Limb (tissue), 2 donors: ENCODE results near the gene CACNA1H.

Experiments used
- DNase-seq, 2 donors: peaks; one replicate each; pipeline ENCODE4 v3.0.0-alpha.2; 2016; ENCODE audit errors: extremely low spot score in 2 of 2

The CACNA1H gene

DNA sequence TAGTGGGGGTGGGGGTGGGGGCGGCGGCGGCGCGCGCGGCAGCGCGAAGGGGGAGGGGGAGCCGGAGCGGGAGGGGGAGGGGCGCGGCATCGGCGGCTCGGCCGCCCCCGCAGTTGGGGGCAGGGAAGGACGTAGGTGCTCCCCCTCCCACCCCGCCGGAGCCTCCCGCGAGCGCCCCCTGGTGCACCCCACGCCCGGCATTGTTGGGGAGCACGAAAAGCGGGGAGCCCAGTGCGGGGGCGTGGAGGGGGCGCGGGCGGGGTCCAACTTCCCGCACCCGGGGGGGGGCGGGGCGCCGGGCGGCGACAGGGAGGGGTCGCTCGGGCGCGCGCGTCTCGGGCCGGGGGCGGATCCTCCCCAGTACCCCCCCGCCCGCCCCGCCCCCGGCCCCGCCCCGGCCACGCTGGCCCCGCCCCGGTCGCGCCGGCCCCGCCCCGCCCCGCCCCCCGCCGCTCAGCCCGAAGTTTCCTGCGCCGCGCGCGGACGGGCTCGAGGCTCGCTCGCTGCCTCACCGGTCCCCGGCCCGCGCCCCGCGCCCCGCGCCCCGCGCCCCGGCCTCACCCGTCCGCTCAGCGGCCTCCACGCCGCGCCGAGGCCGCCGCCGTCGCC, at the start of gene CACNA1H:
Gene CACNA1H (plus strand): TSS at position 456 of the 609 bp plus-strand sequence. CDS start 632 bp downstream, outside the sequence.
- peak in 1 of 2 donors; percentile 87 for DNase-seq

DNA sequence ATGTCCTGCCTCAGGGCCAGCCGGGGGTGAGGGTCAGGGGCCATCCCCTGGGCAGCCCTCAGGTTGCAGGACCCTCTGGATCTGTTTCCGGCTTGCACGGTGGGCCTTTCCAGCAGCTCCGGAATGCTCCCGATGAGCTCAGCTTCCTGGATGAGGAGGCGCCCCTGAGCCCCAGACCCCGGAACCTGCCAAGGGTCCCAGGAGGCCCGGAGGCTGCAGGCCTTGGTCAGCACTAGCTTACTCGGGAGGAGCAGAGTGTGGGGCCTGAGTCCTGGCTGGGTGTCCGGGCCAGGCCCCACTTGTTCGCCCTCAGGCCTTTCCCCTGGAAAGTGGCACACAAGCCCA, 49.3 kb upstream of the CACNA1H start:
- DNase-seq: no peak

DNA sequence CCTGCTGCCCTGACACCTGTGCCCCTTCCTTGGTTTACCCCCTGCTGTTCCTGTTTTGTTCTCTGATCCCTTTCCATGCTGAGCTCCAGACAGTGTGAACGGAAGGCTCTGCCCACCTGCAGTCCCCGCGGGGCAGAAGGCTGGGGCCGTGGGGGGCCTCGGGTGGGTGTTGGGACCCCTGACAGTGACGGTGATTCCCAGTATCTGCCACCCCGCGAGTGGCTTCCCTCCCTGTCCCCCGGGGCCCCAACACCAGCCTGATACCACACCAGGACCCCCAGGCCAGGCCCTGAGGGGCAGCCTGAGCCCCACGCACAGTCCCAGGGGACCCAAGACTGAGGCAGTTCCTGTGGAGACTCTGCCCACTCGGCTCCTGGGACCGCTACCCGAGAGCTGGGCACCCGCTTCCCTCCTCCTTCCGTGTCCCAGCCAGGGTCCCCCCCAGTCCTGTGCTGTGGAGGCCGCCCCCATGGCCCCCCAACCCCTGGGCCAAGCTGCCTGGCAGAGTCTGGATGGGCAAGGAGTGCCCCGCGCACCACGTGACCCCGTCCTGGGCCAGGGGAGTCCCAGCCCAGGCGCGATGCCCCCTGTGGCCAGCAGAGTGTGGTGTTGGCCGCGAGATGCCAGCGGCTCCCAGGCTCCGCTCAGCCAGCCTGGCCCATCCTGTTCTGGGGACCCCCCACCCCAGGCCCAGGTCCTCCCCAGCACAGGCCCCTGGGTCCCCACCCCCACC, 46.9 kb upstream of the CACNA1H start:
- DNase-seq: peak; percentile 51 to 88

DNA sequence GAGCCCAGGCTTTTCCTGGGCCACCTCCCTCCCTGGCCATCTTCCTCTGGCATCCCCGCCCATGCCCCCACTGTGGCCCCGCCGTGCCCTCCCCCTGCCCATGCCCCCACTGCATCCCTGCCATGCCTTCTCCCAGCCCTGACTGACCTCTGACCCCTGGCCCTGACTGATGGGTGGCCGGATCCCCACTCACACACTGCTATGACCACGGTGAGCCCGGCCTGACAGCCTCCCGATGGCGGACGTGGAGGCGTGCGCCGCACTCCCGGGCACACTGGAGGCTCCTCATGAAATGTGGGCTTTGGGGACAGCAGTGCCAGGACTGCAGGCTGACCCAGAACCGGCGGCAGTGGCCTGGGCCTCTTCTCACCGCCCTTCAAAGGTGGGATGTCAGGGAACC, 46.2 kb upstream of the CACNA1H start:
- DNase-seq: no peak

DNA sequence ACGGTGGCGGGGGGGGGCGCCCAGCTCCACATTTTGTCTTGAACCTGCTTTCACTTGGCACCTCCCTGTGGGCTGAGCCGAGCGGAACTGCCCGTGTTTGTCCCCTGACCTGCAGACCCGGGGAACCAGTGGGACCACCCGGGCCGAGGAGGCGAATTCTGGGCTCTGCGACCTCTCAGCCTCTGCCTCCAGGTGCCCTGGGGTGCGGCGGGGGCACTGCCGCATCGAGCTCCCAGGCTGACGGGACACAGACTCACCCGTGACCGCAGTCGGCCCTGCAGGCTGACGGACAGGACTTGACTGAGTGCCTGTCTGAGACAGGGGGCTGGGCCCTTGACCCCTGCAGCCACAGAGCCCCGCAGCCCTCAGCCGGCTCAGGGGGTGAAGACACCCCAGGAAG, 45.8 kb upstream of the CACNA1H start:
- DNase-seq: no peak

DNA sequence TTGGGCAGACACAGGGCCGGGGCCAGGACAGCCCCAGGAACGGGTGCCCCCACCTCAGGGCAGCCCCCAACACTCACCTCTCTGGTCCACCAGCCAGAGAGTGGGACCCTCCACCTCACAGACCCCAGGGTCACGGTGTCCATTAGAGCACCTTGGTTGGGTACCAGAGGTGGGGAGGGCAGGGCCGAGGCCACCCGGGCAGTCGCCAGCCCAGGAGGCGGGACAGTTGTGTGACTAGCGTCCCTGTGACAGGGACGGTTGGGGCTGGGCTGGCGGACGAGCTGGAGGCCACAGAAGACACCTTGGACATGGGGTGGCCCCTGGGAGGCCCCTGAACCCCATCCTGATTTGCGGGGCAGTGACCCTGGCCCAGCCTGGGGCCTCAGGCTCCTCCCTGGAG, 45.2 kb upstream of the CACNA1H start:
- DNase-seq: no peak

DNA sequence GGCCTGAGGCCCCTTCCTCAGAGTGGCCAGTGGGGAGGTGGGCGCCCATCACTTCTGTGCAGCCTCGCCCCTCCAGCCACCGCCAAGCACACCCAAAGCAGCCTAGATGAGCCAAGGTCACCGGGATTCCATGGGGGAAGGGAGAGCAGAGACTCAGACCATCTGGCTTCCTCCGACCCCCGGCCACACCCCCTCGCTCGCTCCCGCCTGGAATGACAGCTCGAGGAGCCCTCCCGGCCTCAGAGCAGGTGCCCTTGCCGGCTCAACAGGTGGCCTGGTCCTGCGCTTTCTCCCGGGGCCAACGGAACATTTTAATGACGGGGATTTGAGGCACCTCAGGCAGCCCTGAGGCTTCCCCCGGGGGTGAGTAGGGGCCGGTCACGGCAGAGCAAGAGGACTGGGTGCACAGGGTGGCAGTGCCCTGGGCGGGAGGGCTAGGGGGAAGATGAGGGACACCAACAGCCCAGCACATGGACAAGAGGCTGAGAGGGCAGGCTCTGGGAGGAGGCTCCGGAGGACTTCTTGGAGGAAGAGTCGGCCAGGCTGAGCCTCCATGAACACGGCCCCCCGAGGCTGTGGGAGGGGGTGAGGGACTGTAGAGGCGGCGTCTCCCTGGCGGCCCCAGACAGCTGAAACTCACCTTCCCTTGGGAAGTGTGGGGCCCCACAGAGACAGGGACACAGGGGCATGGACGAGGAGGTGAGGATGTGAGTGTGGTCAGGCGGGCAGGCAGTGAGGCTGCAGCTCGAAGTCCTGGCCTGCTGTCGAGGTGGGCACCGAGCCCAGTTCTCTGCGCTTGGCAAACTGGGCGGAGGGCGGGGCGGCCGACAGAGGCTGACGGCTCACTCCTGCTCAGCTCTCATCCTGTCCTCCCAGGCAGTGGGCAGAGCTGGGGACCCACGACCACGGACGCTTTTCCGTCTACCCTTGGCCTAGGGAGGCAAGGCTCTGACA, 44.3 kb upstream of the CACNA1H start:
- DNase-seq: no peak

DNA sequence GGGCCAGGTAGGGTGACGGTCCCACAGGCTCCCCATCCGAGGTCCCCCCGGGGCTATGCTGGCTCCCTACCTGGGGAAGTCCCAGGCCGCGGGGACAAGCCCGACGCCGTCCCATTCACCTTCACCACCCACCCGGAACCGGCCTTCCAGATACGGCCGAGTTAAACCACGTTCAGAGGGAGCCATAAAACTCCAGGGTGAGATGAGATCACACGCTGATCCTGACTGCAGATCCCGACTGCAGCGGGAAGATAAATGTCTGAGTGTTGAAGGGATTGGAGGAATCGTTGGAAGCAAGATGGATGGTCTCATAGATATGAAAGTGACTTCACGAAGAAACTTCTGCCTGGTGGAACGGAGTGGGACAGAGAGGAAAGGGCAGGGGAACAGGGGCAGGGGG, 43.3 kb upstream of the CACNA1H start:
- DNase-seq: no peak

DNA sequence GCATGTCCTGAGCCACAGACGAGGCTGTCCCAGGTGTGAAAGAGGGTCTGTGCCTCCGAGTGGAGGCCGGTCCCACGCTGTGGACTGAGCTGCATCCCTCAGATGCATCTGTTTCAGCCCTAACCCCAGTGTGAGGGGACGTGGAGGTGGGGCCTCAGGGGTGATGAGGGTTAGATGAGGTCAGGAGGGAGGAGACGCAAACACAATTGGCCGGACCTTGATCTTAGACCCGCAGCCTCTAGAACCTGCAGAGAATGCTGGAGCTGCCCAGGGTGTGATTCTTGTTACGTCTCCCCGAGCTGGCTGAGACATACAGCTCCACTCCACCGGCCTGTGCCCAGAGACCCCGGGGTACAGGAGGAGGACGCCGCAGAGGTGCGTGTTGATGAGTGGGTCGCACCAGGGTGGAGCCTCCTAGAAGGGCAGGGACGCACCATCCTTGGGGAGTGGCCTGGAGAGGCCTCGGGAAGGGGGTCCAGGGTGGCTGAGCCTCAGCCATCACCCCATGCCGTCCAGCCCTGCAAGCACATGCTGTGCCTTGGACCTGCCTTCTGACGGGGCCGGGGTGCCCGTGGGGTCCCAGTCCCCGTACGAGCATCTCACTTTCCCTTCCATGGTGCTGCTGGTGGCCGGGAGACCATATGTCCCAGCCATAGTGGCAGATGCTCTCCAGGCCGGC, 40.3 kb upstream of the CACNA1H start:
- DNase-seq: no peak

DNA sequence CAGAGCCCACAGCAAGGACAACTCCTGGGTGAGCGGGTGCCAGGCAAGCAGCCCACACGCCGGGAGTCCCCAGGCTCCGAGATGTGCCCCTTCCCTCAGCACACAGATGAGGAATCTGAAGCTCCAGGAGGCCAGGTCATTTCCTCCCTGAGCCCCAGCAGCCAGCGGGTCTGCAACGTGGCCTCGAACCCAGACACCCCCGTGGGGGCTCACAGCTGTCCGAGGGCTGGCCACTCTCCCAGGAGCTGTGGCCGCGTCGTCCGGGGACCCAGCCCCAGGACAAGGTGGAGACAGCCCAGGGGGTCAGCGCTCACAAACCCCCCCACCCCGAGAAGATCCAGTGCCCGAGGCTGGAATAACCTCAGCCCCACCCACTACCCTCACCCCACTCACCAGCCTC, 39.4 kb upstream of the CACNA1H start:
- DNase-seq: no peak

DNA sequence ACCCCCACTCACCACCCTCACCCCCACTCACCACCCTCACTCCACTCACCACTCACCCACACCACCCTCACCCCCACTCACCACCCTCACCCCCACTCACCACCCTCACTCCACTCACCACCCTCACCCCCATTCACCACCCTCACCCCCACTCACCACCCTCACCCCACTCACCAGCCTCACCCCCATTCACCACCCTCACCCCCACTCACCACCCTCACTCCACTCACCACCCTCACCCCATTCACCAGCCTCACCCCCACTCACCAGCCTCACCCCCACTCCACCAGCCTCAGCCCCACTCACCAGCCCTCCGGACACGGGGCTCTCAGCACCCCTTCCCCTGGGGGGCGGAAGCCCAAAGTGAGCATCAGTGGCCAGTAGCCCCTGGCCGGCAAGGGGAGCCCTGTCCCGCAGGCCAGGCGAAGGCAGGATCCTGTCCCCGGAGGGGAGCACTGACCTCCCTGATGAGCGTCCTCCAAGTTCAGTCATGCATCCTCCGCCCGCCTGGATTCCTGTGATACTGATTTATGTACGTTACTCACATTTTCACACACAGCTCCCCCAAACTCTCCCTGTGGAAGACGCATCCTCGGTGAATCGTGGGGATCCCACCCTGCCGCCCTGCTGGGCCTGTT, 38.9 kb upstream of the CACNA1H start:
- no peak for DNase-seq

DNA sequence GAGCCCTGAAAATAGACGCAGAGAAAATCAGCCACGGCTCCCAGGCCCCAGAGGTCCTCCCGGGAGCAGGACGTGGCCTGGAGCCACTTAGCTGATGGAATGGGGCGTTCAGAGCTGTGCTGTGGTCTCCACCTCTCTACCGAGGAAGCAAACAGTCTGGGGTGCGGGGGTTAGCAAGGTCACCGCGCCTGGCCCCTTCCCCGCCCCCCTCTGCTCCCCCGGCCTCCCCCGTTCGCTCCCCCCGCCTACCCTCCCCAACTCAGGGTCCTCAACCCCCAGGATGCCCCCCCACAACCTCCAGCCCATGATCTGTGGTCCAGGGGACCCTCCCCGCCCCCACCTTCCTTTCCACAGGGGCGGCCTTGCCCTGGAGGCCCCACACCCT, 36.2 kb upstream of the CACNA1H start:
- DNase-seq: no peak

DNA sequence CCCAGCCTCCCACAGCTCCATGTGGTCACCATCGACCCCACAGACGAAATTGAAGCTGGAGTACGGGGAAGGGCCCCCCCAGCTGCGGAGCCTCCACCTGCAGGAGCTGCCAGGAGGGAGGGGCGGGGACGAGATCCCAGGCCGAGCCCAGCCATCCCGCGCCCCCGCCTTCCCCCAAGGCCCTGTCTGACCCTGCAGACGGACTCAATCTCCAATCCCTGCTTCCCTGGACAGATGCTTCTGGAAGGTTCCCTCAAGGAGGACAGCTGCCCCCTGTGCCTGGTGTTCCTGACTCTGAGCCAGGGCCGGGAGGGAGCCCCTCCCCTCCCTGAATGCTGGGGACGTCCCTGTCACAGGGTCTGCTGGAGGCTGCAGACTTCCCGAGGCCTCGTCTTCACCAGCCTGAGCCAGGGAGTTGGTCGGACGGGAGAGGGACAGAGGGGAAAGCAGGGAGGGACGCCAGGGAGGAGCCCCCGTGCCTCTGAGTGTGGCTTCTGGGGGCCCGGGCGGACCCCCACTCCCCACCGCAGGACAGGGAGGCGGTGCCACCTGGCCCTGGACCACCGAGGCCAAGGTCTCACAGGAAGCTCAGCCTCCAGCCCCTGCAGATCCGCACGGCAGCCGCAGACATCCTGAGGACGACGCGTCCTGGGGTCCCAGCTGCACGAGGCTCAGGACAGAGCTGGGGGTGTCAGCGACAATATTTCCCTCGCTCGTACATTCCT, 35.6 kb upstream of the CACNA1H start:
- DNase-seq: no peak

DNA sequence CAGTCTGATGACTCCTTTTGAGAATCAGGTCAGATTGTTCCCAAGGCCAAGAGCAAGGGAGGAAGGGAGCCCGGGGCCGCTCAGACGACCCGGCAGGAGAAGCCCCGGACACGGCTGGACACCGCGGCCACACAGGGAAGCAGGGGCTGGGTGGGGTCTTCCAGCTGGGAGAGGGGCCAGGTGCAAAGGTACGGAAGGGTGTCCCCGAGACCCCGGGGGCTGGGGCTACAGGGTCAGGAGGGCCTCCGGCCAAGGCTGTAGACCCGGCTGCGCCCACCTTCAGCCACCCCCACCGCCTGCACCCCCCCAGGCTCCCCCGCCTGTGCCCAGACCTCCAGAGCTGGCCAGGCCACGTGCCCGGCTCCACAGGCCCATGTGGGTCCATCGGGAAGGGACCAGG, 35.0 kb upstream of the CACNA1H start:
- DNase-seq: no peak

DNA sequence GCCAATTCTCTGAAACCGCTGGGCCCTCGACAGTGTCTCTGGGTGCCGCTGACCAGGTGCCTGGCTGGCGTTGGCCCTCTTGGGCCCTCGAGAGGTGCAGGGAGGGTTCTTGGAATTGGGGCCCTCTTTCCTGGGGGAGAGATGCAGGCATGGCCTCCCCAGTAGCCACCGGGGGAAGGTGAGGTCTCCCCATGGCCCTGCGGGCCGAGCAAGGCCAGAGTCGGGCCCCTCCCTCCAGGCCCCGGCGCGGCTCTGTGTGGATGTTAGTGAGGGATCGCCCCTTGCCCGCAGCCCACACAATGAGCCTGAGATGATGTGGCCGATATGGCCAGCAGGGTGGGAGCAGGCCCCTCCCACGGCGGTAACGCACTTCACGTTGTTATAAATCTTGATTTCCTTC, 33.8 kb upstream of the CACNA1H start:
- no peak for DNase-seq

DNA sequence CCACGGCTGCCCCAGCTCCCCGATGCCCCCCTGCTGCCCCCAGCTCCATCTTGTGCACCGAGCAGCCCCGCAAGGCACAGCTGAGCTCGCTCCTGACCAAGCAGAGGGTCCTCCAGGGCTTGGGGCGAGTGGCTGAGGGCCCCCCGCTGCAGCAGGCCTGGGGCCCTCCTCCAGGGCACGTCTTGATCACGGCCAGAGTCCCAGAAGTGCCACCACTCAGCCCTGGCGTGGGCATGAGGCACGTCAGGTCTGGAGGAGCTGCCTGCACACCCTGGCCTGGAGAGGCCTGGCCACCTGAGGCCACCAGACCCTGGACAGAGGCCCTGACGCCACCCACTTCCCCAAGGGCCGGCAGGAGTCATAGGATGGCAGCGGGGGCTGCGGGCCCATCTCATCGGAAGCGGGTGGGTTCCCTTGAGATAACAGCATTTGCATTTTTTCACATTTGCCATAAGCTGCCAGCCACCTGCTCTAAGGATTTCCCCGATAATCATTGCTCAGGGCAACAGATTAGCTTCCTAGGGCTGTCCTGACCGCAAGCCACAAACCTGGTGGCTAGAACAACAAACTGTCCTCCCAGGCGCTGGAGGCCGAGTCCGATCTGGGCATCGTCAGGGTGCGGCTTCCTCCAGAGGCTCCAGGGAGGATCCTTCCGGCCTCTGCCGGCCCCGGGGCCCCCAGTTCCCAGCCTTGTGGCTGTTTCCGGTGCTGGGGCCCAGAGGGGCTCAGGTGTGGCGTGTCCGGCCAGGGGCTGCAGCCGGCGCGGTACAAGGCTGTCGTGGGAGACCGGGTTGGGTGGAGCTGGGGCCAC, 32.9 kb upstream of the CACNA1H start:
- DNase-seq: no peak

DNA sequence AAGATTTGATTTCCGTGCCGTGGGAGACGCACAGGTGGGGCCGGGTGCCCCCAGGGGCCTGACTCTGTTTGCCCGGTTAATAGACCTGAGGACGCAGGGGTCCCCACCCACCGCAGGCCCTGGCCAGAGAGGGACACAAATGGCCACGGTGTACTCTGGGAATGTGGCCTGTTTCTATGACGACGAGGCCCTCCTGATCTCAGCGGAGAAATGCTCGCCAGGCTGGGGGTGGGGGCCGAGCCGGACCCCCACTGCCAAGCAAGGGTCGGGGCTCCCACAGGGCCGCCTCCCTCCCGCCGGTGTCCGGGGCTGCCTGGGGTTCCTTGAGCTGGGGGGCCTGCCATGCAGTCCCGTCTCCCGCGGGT, 32.3 kb upstream of the CACNA1H start:
- DNase-seq: no peak

DNA sequence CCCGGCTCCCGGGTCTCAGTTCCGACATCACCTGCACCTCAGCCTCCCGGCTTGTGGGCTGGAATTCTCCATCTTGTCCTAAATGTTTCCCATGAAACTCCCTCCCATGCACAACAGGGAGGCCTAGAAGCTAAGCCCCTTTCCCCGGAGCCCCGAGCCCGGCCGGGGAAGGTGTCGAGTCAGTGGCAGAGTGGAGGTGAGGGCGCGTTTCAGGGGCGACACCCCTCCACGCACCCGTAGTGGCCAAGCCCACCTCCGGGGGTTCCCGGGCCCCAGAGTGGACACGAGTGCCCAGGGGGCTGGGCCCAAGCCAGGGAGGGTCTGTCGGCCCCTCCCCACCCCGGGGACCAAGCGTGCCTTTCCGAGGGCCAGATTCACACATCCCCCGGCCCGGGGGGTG, 31.9 kb upstream of the CACNA1H start:
- no peak for DNase-seq

DNA sequence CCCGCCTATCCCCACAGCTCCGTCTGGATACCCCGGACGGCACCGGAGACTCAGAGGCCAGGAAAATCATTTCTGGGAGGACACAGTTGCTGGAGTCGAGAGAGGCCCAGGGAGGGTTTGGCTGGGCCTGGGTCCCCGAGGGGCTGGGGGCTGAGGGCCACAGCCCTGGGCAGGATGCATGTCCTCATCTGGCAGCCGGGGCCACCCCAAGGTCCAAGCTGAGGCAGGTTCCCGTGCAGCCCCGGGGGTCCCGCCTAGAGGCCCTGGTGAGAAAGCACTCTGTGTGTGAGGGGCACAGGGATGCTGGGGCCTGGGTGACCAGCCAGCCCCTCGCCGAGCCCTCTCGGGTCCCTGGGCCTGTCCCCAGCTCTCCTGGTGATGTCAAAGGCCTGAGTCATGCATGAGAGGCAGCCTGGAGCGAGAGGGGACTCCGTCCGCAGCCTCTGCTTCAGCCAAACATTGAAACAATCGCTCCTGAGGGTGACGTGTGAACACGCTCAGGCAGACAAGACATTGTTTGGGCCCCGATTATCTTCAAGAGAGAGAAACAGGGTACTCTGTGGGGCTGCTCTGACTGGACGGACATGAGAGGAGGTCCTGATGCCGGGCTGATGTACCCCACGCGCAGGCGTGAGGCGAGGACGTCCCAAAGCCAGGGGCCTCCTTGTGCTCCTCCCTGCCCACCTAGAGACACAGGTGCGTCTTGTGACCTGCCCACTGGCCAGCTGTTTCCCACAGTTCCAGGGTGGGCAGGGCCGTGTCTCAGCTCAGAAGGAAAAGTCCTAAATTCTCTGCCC, 31.1 kb upstream of the CACNA1H start:
- DNase-seq: no peak
